Measurements from ENCODE around the gene C9orf72.

Gene C9orf72

GRCh38 chr9:27586304-27586703, 13.0 kb upstream of the C9orf72 start:
- DNase-seq (ENCODE audit: extremely low spot score): no peak
- TF ChIP-seq CTCF (IDR thresholded peaks at IDR 0.05; ENCODE audit: control extremely low read depth, extremely low read depth, low read depth, missing control alignments): no peak
- ChIA-PET POLR2A (no interaction called here), CTCF (interaction anchor here (0.8 kb wide), 1 partner anchor 14 kb away, joined by 3 read pairs; no protein-coding TSS in a partner anchor)

GRCh38 chr9:27584931-27585330, 11.7 kb upstream of the C9orf72 start:
- TF ChIP-seq CTCF (IDR thresholded peaks at IDR 0.05; ENCODE audit: control extremely low read depth, extremely low read depth, low read depth, missing control alignments): no peak
- CTCF ChIA-PET: no interaction called here
- DNase-seq (ENCODE audit: extremely low spot score): no peak
- POLR2A ChIA-PET: no interaction called here

- no peak for DNase-seq (ENCODE audit: extremely low spot score)
- POLR2A ChIA-PET: no interaction called here
These were observed 9.5 kb upstream of the C9orf72 start for GRCh38 chr9:27582794-27583193.

GRCh38 chr9:27581826-27582225, 8.5 kb upstream of the C9orf72 start:
- TF ChIP-seq CTCF (IDR thresholded peaks at IDR 0.05; ENCODE audit: control extremely low read depth, extremely low read depth, low read depth, missing control alignments): no peak
- CTCF ChIA-PET: interaction anchor here (1.5 kb wide), 1 partner anchor 145 kb away, joined by 3 read pairs; no protein-coding TSS in a partner anchor
- POLR2A ChIA-PET: no interaction called here
- DNase-seq (ENCODE audit: extremely low spot score): no peak

More at GRCh38 chr9:27582794-27583193, 9.5 kb upstream of the C9orf72 start:
- no peak for TF ChIP-seq CTCF (IDR thresholded peaks at IDR 0.05; ENCODE audit: control extremely low read depth, extremely low read depth, low read depth, missing control alignments)
- CTCF ChIA-PET: interaction anchor here (1.5 kb wide), 1 partner anchor 144 kb away, joined by 3 read pairs; no protein-coding TSS in a partner anchor

- no peak for TF ChIP-seq CTCF (IDR thresholded peaks at IDR 0.05; ENCODE audit: control extremely low read depth, extremely low read depth, low read depth, missing control alignments)
- ChIA-PET POLR2A (interaction anchor here (0.6 kb wide), 1 partner anchor 156 kb away, joined by 3 read pairs; no protein-coding TSS in a partner anchor), CTCF (interaction anchor here (1.5 to 1.8 kb wide), 2 partner anchors 14 to 44 kb away, joined by 3 to 4 read pairs; partner anchors contain the start of gene MOB3B)
- DNase-seq (ENCODE audit: extremely low spot score): peak; percentile 91
These were observed 631 bp upstream of the C9orf72 start for GRCh38 chr9:27573634-27574590.

GRCh38 chr9:27572566-27572917, 739 bp downstream of the C9orf72 start:
- ChIA-PET CTCF (interaction anchor here (0.8 to 1.8 kb wide), 3 partner anchors 13 to 43 kb away, joined by 3 to 4 read pairs (median 3); partner anchors contain the start of gene MOB3B), POLR2A (interaction anchor here (1.2 kb wide), 1 partner anchor 12 kb away, joined by 3 read pairs; no protein-coding TSS in a partner anchor)
- peak; percentile 46 for DNase-seq (ENCODE audit: extremely low spot score)
- no peak for TF ChIP-seq CTCF (IDR thresholded peaks at IDR 0.05; ENCODE audit: control extremely low read depth, extremely low read depth, low read depth, missing control alignments)
